NCI-H2107 treated with DMSO at 0.1 percent for 48 hours (cell line): ENCODE data around the gene STXBP1.
"Not testable (repeated sequence)": the region's sequence is repeated elsewhere in the genome, so short reads cannot be mapped to it uniquely, and the experiment has no call there.

Experiments used
- DNase-seq: peaks from one replicate; lab custom pipeline; 2025; ENCODE audit not compliant: unreplicated experiment; lab: John Stamatoyannopoulos, UW

Gene STXBP1

DNA sequence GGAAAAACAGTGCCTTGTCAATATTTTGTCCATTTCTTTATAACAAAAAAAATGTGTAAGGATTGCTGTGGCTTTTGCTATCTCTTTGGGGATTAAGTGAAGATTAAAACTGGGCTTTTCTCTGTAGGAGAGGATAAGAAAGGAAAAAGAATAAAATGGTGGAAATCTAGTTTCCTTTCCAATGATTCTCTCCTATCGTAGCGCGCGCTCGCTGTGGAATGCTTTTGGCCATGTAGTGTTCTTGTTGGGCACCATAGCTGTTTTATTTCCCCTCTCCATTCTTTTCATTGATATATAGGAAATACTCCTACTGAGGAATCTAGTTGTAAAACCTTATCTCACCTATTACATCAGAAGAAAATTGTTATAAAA, 1.5 kb downstream of the STXBP1 start:
- peak; percentile 21 for DNase-seq

- no peak for DNase-seq
These were observed 2.9 kb downstream of the STXBP1 start for GRCh38 chr9:127614961-127615360.

GRCh38 chr9:127621339-127621970, 9.4 kb downstream of the STXBP1 start:
- not testable (repeated sequence) for DNase-seq

GRCh38 chr9:127626752-127627493, 14.8 kb downstream of the STXBP1 start:
- peak; percentile 48 for DNase-seq

DNA sequence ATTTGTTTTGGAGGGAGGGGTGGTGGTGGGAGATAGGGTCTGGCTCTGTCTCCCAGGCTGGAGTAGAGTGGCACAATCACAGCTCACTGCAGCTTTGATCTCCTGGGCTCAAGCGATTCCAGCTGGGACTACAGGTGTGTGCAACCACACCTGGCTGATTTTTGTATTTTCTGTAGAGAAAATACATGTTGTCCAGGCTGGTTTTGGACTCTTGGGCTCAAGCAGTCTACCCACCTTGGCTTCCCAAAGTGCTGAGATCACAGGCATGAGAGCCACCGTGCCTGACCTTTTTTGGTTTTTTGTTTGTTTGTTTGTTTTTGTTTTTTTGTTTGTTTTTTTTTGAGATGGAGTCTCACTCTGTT, 15.4 kb downstream of the STXBP1 start:
- no peak for DNase-seq

GRCh38 chr9:127628758-127629467, 16.8 kb downstream of the STXBP1 start:
- no peak for DNase-seq

DNA sequence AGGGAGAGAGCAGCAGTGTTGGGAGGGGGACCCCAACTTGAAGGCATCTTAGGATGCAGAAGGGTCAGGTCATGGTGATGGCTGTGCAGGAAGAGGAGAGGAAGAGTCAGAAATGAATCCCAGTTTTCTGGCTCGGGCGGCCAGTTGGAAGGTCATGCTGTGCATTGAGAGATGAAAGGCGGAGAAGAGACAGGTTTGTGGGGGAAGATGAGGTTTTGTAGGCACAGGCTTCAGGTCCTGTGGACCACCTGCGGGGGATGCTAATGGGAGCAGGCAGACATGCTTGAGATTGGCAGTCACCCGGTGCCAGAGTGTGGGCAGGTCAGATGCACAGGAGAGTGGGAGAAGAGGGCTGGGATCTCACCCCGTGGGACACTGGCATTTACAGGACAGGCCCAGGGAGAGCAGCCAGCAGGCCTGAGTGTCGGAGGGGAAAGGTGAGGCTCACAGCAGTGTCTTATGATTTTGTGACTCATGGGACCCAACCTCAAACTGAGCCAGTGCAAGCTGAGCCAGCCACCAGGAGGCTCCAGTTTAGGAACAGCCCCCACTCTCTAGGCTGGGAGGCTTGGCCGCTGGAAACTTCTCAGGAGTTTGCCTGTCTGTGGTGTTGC, 17.5 kb downstream of the STXBP1 start:
- DNase-seq, result no peak

DNA sequence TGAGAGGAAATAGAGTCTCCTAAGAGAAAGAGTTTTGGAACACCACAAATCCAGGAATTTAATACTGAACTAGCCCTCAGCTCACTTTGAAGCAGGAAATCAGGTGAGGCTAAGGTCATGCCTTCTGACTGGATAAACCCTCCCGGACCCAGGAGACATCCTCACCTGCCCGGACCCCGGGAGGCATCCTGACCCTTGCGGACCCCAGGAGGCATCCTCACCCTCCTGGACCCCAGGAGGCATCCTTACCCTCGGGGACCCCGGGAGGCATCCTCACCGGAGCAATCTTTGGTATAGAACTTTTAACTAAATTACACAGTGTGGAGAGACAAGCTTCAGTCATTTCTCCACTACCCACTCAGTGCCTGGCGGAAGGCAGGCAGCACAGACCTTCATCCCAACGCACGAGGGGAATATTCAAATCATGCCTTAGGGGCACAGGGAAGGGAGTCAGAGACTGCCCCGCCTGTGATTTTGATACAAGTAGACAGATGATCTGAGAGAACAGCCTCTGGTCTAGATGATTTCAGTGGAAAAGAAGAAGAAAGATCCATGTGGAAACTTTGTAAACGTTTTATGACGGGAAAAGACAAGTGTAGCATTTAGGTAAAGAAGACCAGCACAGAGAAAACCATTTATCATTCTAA, 21.3 kb downstream of the STXBP1 start:
- DNase-seq, result no peak

DNA sequence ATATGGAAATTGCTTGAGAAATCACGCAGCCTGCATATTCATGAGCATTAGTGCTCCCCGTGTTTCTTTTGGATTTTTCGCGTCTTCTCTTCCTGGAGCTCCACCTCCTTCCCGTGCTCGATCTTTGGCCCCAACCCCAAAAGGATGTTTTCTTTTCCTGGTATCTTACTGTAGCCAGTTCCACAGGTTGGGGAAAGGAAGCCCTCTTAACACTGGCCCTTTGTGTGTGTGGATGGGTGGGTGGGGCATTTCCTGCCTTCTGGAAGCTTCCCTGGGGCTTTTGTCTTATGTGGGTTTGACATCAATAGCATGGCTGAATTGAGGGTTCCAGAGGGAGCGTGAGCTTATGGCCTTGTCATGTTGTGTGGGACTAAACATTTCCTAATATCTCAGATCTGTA, 21.9 kb downstream of the STXBP1 start:
- no peak for DNase-seq

DNA sequence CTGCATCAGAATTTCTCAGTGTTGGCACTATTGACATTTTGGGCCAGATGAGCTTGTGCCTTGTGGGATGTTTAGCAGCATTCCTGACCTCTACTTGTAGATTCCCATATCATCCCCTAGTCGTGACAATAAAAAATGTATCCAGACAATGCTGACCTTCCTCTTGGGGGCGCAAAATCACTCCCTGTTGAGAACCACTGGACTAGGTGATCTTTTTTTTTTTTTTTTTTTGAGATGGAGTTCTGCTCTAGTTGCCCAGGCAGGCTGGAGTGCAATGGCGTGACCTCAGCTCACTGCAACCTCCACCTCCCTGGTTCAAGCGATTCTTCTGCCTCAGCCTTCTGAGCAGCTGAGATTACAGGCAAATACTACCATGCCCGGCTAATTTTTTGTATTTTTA, 22.6 kb downstream of the STXBP1 start:
- DNase-seq, result no peak

GRCh38 chr9:127635201-127635735, 23.2 kb downstream of the STXBP1 start:
- DNase-seq, result no peak

DNA sequence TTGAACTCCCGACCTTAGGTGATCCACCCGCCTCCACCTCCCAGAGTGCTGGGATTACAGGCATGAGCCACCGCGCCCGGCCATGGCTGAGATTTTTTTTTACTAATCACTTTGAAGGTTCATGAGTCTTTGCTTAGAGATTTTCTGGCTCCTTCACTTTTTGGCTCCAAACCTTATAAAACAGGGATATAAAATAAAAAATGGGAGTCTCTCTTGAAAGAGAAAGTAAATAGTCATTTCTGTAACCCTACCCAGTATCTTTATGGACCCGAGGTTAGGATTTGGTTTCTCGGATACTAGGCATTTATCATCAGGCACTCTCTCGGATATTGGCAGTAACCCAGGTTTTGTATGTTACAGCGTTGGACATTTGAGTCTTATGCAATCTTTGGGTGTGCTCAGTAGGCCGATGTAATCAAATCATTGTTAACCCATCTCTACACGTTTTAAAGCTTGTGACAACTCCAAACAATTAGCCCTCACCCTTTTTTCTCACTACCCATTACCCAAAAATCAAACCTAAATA, 25.3 kb downstream of the STXBP1 start:
- DNase-seq, result peak; percentile 86

DNA sequence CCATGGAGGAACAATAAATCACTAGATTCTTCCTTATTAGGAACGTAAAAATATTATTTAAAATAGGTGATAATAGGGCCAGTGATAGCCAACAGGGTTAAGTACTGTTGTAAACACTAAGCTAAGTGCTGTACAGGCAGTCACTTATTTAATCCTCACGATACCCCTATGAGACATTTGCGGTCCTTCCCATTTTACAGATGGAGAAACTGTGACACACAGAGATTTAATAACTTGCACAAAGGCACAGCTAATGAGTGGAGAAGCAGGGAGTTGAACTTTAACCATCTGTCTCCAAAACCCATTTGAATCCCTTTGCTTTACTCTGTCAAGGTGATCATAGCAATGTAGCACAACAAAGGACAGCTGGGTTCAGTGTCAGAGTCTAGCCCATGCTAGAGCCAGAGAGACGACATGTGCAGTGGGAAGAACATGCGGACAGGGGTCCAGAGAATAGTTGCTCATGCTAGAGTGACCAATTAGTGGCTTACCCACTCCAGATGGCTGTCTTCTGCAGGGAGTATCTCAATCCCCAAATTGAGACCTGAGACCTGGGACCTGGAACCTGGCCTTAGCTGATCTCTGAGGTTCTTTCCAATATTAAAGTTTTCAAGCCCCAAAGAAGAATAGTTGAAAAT, 28.9 kb downstream of the STXBP1 start:
- DNase-seq, result no peak

GRCh38 chr9:127642082-127642740, 30.1 kb downstream of the STXBP1 start:
- no peak for DNase-seq

GRCh38 chr9:127644146-127644827, 32.2 kb downstream of the STXBP1 start:
- no peak for DNase-seq

DNA sequence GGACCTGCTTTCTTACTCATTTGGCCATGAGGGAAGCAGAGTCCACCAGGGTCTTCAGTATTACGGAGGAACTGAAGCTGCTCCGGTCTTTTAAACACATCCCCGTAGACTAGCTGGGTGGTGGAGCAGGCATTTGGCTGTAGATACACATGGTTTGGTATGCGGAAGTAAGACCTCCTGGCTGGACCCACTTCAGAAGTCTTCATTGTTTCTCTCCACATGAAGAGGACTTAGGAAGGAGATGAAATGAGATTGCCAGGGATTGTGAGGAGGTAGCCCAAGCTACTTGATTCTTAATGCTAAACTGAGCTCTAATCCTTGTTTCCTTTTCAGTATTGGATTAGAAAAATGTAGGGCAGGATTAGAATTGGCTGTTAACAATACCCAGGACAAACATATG, 32.9 kb downstream of the STXBP1 start:
- DNase-seq, result no peak

GRCh38 chr9:127647451-127647850, 35.4 kb downstream of the STXBP1 start:
- no peak for DNase-seq

GRCh38 chr9:127650518-127650917, 38.4 kb downstream of the STXBP1 start:
- no peak for DNase-seq
